ENCODE data around the gene ADGRA1.

The ADGRA1 gene

GRCh38 chr10:133114726-133115452 is 27.2 kb downstream of the ADGRA1 start:
- TF ChIP-seq CTCF (IDR thresholded peaks at IDR 0.05; ENCODE audit: insufficient read depth, low read depth, low read length, missing control alignments): no peak
- no peak for DNase-seq (ENCODE audit: low read depth)
- no peak overlapping the region for H3K4me3 ChIP-seq (ENCODE audit: low read depth, low read length)

DNA sequence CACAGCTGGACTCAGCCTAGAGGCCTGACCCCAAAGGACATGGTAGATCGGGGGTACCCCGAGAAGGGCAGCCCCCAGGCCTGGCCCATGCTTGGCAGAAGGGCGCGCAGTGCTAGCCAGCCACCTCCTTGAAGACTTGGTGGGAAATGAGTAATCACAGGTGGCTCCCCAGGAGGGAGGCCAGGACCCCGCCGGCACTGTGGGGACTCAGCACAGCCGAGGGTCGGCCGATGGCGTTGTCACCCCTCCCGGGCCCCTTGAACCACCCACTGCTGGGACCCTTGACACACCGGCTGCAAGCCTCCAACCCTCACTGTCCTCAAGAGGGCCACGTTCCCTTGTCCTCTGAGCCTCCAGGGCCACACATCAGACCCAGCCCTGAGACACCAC is 27.7 kb downstream of the ADGRA1 start:
- no peak for DNase-seq (ENCODE audit: low read depth)
- H3K4me3 ChIP-seq (ENCODE audit: low read depth, low read length): no peak overlapping the region
- no peak for TF ChIP-seq CTCF (IDR thresholded peaks at IDR 0.05; ENCODE audit: insufficient read depth, low read depth, low read length, missing control alignments)

- no peak for DNase-seq (ENCODE audit: low read depth)
- no peak for TF ChIP-seq CTCF (IDR thresholded peaks at IDR 0.05; ENCODE audit: insufficient read depth, low read depth, low read length, missing control alignments)
- H3K4me3 ChIP-seq (ENCODE audit: low read depth, low read length): no peak overlapping the region
Measured at GRCh38 chr10:133115976-133116375, 28.3 kb downstream of the ADGRA1 start.

GRCh38 chr10:133116455-133116854 is 28.7 kb downstream of the ADGRA1 start:
- no peak overlapping the region for H3K4me3 ChIP-seq (ENCODE audit: low read depth, low read length)
- TF ChIP-seq CTCF (IDR thresholded peaks at IDR 0.05; ENCODE audit: insufficient read depth, low read depth, low read length, missing control alignments): no peak
- DNase-seq (ENCODE audit: low read depth): no peak

DNA sequence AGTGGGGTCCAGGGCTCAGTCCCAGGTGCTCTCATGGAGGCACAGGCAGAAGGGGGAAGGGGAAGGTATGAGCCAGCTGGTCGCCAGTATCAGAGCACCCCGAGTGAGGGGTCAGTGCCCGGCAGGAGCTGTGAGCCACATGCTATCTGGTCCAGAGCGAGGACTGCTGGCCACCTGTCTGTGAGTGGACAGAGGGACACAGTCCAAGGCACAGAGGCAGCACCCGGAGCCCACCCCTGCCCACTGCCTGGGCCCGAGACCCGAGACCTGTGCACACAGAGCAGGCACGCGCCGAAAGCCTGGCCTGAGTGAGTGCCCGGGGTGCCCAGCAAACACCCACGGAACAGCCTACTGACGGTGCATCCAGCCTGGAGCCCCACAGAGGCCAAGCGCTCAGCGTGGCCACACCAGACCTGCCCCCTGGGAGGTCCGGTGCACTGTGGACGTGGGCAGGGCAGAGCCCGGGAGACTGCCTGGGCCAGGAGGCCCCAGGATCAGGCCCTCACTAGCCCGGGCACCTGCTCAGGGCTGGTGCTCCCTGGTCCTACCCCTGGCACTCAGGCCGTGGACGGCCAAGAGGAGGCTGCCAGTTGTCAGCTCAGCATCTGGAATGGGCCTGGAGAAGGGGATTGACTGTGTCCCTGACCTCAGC is 29.4 kb downstream of the ADGRA1 start:
- H3K4me3 ChIP-seq (ENCODE audit: low read depth, low read length): no peak overlapping the region
- no peak for DNase-seq (ENCODE audit: low read depth)
- TF ChIP-seq CTCF (IDR thresholded peaks at IDR 0.05; ENCODE audit: insufficient read depth, low read depth, low read length, missing control alignments): no peak

DNA sequence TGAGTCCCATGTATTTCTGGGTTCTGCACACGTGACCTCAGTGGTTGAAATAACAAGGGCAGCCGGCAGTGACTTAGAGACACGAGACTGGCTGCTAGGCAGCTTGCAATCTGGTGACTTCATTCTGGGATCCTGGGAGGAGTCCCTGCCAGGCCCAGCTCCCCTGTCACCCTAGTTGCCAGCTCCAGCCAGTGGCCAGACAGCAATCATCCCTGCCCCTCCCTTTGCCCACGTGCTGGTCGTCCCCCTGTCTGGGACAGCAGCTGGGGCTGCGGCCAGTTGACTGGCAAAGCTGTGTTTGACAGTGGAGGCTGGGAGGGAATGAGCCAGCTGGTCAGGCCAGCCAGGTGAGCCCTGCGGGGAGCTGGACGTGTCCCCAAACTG is 30.0 kb downstream of the ADGRA1 start:
- H3K4me3 ChIP-seq (ENCODE audit: low read depth, low read length): no peak overlapping the region
- no peak for TF ChIP-seq CTCF (IDR thresholded peaks at IDR 0.05; ENCODE audit: insufficient read depth, low read depth, low read length, missing control alignments)
- DNase-seq (ENCODE audit: low read depth): no peak
